HG03108 (cell line): Measurements from ENCODE around the gene PIBF1.
"Not testable (repeated sequence)": the region's sequence is repeated elsewhere in the genome, so short reads cannot be mapped to it uniquely, and the experiment has no call there.

Experiments used
- ATAC-seq: cut with Tn5 transposase; IDR thresholded peaks from one replicate; pipeline ENCODE4 v1.9.1; 2021; ENCODE audit warnings: moderate library complexity; ENCODE audit not compliant: unreplicated experiment

Gene PIBF1, protein sequence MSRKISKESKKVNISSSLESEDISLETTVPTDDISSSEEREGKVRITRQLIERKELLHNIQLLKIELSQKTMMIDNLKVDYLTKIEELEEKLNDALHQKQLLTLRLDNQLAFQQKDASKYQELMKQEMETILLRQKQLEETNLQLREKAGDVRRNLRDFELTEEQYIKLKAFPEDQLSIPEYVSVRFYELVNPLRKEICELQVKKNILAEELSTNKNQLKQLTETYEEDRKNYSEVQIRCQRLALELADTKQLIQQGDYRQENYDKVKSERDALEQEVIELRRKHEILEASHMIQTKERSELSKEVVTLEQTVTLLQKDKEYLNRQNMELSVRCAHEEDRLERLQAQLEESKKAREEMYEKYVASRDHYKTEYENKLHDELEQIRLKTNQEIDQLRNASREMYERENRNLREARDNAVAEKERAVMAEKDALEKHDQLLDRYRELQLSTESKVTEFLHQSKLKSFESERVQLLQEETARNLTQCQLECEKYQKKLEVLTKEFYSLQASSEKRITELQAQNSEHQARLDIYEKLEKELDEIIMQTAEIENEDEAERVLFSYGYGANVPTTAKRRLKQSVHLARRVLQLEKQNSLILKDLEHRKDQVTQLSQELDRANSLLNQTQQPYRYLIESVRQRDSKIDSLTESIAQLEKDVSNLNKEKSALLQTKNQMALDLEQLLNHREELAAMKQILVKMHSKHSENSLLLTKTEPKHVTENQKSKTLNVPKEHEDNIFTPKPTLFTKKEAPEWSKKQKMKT

DNA sequence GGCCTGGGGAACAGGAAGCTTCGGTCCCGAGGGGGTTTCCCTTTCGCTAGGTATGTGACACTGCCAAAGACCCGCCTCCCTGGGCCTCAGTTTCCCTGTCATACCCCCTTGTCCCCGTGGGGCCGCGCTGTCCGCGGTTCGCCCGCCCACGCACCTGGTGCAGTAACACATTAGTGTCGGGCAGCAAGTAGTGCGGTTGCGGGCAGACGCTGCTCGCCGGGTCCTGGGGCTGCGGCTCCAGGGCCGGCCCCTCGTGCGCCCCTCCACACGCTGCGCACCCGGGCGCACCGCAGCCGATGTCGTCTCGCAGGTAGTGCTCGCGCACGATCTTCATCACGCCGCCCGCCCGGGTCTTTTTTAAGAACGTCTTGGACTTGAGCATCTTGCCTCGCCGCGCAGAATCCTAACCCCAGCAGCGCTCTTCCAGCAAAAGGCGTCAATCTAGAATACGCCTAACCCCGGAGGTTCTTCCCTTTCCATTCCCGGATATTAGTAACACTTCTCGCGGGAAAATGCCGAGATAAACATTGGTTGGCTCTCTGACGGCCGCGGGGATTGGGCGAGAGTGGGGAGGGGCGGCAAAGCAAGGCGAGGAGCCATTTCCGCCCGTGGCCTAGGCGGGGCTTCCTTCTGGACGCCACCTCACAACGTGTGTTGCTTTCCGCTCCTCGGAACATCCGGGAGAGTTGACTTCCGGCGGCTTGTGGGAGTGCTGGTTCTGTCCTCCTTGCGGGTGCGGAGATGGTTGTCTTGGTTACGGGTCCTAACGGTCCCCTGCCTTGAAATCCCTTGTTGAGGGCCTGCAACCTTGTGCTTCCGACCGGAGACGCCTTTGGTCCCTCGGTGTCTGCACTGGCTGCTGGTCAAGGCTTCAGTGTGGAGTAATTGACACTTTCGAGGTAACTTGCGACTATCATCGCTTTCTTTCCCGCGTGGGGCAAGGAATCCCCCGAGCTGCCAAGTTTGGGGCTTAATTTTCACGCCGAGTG is at the start of gene PIBF1, which contains the start of gene DIS3:
TSS of gene PIBF1 (plus strand) at position 683 of the 989 bp plus-strand sequence. CDS start 1,337 bp downstream, outside the sequence.
TSS of gene DIS3 (minus strand) at position 450 of the 989 bp plus-strand sequence. CDS start at position 382, 68 bp downstream.
- ATAC-seq, result peak; percentile 98

DNA sequence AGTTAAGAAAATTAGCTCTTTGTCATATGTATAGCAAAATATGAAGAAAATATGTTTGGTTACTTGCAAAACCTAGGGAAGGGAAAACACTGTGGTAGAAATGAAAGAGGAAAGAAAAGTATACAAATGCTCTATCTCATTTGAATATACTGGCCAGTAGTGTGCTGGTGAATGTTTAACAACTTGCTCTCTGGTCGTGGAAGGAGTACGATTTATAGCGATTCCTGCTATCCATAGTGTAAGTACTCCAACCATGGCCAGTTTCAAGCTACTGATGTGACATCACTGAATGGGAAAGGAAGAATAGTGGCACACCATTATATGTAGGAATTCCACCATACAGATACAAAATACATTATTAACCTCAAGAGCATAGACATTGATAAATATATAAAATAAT is 44.9 kb upstream of the PIBF1 start:
- ATAC-seq, result no peak

DNA sequence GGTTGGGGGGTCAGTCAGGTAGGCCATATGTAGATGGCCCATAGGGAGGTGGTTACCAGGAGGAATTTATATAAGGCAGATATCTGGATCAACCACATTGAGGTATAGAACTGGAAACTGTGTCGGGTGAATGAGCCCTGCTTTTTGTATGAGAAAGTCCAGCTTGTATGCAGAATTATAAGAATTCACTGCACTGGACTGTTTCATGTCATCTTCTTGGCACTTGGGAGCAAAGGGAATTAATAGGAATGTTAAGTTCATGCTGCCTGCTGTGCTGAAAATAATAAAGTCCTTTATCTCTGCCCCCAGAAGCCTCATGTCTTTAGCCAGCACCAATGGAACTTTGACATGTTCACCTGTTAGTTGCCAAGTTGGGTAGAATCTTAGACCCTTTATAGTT is 41.9 kb upstream of the PIBF1 start:
- ATAC-seq, result no peak

DNA sequence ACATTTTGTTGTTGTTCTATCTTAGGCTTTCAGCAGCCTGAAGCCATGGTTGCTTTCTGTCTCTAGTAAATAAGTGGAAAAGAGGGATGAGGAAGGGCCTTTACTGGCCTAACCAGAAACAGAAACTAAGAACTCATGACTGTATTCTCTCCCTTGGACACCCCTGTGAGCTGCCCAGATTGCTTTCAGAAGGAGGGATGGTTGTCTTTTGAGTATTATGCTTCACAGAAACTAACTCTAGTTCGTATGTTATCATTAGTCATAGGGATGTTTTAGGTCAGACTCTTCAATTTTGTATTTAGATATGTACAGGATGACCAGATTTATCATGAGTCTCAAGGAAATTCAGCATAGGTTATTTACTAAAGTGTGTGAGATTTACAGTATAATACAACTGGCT is 36.7 kb upstream of the PIBF1 start:
- no peak for ATAC-seq

DNA sequence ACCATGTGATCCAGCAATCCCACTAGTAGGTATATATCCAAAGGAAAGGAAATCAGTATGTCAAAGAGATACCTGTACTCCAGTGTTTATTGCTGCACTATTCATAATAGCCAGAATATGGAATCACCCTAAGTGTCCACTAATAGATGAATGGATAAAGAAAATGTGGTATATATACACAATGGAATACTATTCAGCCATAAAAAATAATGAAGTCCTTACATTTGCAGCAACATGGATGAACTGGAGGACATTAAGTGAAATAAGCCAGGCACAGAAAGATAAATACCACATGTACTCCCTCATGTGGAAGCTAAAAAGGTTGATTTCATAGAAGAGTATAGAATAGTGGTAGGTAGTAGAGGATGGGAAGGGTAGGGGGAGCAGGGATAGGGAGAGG is 30.7 kb upstream of the PIBF1 start:
- no peak for ATAC-seq

DNA sequence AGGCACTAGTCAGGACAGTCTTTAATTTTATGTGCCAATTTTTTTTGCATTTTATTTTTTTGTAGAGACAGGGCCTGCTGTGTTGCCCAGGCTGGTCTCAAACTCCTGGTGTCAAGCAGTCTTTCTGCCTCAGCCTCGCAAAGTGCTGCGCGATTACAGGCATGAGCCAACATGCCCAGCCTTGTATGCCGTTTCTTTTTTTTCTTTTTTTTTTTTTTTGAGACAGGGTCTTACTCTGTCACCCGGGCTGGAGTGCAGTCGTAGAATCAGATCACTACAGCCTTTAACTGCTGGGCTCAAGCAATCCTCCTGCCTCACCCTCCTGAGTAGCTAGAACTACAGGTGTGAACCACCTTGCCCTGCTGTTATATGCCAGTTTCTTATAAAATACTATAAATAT is 27.8 kb upstream of the PIBF1 start:
- no peak for ATAC-seq

DNA sequence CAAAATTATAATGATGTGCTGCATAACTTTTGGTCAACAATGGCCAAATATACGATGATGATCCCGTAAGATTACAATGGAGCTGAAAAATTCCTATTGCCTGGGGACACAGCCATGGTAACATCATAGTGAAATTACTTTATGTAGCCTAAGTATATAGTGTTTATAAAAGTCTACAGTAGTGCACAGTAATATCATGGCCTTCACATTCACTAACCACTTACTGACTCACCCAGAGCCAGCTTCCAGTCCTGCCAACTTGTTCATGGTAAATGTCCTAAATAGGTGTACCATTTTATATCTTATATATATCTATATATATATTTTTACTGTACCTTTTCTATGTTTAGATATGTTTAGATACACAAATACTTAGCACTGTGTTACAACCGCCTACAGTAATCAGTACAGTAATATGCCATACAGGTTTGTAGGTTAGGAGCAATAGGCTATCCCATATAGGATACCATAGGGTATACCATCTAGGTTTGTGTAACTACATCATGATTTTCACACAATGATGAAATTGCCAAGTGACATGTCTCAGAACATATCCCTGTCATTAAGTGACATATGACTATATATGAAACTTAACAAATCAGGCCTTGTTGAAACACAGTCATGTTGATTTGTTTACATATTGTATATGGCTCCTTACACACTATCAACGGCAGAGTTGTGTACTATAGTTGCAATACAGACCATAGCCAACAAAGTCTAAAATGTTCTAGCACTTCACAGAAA is 24.0 kb upstream of the PIBF1 start:
- ATAC-seq, result no peak

DNA sequence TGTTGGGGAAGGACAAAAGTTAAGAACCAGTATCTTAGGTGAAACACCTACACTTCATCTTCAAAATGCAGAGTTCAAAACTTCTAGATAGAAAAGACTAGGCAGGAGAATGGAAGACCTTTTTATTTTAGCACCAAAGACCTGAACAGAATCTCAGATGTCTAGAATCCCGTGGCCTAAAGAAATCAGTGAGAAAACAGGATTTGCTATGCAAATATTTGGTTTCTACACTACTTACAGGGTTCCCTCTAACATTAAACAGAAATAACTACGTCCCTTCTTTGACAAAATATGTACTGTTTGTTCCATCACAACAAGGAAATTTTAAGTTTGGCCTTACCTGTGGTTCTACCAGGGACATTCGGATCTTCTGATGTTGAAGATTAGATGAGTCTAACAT is 21.7 kb upstream of the PIBF1 start:
- no peak for ATAC-seq

DNA sequence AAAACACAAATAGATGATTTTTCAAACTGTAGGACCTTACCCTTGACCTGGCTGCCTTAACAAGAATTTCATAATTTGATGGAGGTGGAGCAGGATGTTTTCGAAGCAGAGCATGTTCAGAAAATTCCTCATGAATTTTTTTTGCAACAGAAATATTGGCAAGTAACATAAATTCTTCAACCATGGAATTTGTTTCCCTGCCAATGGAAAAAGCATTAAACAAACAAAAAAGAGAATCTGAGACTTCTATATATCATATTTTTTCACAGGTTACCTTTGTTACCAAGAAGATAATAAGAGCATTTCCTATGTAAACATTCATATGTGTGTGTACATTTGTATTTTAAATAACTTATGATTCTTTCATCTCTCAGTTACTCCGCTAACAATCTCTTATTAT is 18.5 kb upstream of the PIBF1 start:
- no peak for ATAC-seq

DNA sequence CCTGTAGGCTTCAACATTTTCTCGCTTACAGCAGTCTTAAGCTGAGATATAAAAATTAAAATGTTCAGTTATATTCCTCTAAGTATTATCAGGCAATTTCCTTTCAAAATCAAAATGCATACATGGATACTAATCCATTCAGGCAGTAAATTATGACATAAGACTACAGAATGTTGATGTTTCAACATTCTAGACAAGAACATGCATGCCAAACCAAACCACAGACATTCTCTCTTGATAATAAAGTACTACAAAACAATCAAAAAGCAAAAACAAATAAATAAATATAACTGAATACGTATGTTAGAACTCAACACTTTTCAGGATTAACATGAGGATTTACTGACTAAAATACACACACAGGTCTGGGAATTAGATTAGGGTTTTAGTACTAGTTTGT is 7.9 kb upstream of the PIBF1 start:
- no peak for ATAC-seq

DNA sequence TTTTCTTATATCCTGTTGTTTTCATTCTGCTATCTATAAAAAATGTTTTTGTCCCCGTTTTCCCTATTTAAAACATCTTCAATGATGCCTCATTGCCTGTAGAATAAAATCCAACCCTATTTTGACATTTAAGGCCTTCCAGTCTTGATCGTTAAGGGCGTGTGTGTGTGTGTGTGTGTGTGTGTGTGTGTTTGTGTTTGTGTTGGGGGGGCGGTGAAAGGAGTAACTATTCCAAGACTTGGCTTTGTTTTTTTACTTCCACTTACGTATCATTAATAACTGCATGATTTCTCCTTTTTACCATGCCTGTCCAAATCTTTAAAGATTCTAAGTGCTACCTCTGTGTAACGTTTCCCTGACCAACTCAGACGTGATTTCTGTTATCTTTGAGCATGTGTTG is 784 bp downstream of the PIBF1 start:
- no peak for ATAC-seq

DNA sequence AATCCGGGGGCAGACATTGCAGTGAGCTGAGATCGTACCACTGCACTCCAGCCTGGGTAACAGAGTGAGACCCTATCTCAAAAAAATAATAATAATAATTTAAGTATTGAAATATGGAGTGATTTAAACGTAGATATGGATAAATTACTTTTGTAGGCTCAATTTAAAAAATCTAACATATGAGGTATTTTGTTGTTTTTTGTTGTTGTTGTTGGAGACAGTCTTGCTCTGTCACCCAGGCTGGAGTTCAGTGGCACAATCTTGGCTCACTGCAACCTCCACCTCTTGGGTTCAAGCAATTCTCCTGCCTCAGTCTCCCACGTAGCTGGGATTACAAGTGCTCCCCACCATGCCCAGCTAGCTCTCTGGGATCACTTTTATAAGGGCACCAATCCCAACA is 2.7 kb downstream of the PIBF1 start:
- not testable (repeated sequence) for ATAC-seq

DNA sequence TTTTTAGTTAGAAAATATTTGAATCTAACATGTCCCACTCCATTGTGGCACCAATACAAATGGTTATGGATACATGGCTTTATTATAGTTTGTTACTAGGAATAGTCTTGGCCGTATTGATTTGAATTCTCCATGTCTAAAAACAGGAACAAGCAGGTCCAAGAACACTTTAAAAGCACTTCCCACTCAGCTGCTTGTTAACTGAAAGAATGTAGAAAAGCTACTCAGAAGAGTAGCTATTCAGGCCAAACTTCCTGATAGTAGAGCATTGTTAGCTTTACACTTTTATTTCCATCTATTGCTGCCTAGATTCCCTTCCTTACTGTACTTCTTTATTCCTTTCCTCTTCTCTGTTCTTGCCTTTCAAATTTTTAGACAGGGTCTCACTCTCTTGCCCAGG is 6.9 kb downstream of the PIBF1 start:
- ATAC-seq, result no peak

DNA sequence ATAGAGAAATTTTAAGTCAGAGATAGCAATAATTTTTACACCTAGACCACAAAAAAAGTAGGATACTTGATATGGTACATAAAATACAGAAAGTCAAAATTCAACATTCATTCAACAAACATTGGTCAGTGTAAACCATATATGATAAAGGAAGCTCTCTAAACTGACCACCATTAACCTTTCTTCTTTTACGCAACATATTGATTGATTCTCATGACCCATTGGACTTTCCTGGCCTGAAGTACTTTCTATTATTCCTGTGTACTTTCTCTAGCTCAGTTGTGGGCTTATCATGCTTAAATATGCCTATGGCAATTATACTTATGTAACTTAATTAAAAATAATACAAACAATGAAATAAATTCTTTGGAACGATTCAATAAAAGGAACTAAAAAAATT is 10.7 kb downstream of the PIBF1 start:
- ATAC-seq, result no peak

DNA sequence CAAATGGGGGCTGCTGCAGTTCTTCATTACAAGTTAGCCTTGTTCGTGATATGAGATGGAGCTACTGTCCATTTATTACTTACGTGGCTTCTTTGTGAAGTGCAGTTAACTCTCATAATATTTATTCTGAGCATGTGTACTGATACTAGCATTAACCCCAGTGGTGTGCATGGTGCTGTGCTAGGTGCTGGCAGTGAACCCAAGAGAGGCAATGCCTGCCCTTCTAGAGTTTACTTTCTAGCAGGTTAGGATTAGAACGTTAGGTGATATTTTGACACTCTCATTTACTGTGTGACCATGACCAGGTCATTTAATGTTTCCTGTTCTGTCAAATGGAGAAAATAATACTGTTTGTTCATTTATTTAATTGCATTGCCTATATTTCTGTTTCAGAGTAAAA is 16.9 kb downstream of the PIBF1 start:
- no peak for ATAC-seq

DNA sequence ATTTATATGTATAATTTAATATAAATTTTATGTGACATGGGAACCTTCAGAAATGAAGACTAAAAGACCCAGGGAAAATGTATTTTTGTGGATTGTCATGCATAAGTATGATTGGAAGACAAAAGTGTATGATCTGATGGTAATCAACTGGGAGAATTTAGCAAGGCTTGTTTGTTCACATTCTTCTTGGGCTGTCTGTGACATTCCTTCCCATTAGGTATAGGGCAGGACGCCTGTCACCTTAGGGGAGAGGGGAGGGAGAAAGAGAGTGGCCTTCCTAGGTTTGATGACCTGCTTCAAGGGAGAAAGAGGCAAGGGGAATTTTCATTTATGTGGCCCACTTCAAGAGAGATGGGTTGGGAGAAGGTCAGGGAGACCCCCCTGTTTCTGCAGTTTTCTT is 22.4 kb downstream of the PIBF1 start:
- ATAC-seq, result no peak

DNA sequence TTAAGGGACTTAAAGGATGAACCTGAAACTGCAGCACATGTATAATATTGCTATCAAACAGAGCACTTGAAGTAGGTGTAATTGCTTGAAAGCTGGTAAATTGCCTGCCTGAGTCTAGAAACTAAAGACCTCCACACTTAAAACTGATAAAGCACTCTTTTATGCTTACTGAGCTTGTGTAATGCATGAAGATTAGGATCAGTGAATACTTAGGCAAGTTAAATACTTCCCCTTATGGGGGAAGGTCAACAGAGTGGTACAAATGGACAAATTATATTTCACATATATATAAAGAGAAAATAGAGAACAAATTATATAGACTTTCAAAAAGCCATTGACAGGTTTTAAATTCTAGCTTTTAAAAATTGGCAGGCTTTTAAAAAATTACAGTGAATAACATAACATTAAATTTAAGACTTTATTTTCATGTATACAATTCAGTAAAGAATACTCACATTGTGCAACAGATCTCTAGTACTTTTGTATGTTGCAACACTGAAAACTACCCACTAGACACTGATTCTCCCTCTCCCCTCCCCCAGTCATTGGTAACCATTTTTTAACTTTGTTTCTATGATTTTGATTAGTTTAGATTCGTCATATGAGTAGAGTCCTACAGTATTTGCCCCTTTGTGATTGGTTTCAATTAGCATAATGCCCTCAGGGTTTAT is 23.9 kb downstream of the PIBF1 start:
- ATAC-seq, result no peak

DNA sequence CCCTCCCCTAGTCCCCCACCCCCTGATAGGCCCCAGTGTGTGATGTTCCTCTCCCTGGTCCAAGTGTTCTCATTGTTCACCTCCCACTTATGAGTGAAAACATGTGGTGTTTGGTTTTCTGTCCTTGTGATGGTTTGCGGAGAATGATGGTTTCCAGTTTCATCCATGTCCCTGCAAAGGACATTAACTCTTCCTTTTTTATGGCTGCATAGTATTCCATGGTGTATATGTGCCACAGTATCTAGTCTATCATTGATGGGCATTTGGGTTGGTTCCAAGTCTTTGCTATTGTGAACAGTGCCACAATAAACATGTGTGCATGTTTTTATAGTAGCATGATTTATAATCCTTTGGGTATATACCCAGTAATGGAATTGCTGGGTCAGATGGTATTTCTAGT is 24.6 kb downstream of the PIBF1 start:
- not testable (repeated sequence) for ATAC-seq

DNA sequence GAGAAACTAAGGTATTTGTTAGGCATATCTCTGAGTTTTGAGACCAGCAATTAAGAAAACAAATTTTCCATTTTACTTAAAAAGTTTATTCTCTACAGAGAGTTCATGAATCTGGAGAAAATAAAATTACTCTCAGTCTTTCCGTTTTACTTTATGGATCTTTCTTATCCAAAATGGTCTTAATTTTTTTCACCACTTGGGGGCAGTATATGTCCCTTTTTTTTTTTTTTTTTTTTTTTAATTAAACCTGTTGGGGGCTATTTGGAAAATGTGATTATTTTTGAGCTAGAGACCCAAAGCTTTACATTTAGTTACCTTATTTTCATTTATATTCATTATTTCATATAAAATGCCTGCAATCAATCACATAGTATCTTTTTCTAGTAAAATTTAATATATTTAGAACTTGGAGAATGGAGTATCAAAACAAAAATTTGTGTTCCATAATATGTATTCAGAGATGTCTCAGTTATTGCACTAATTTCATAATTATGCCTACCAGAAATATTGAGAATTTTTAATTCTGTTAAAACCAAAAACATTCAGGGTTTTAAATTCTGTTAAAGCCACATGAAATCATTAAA is 27.1 kb downstream of the PIBF1 start:
- no peak for ATAC-seq
